ENCODE measurements around the gene MGA. TPM values are rescaled to one million over a fixed set of nuclear protein-coding genes. Genes with fewer than 3 reads are reported as not detected.

MGA gene
- total RNA-seq, 4 donors from 2014 or later, result 29.7 to 53.8 (median 31.7) TPM

GRCh38 chr15:41655716-41656115, 4.5 kb upstream of the MGA start:
- no peak for DNase-seq (ENCODE audit: low spot score in 2 of 2)
- TF ChIP-seq POLR2A (IDR thresholded peaks at IDR 0.05) (no peak), EP300 (IDR thresholded peaks at IDR 0.05) (no peak), CTCF (IDR thresholded peaks at IDR 0.05) (no peak)
- Histone ChIP-seq H3K36me3 (no peaks in the 10 kb centered on the region), H3K9me3 (no peaks in the 10 kb centered on the region), H3K27ac (no peak overlapping the region), H3K4me1 (peaks cover 0 to 12% (median 7%) of the 10 kb centered on the region in 4 donors), H3K4me3 (no peak overlapping the region), H3K27me3 (no peaks in the 10 kb centered on the region)
- WGBS, 2 donors, result 91 to 93% methylated on average over 4 of the region's 4 CpGs

- no peak overlapping the region for H3K27ac ChIP-seq
- no peaks in the 10 kb centered on the region for H3K36me3 ChIP-seq
- no peaks in the 10 kb centered on the region for H3K27me3 ChIP-seq
- 67 to 85% methylated on average over 2 of the region's 2 CpGs for WGBS, 2 donors
- H3K4me1 ChIP-seq, result peaks cover 0 to 17% (median 11%) of the 10 kb centered on the region in 4 donors
- no peak overlapping the region for H3K4me3 ChIP-seq
- H3K9me3 ChIP-seq, result no peaks in the 10 kb centered on the region
- TF ChIP-seq CTCF (IDR thresholded peaks at IDR 0.05), result no peak
- TF ChIP-seq POLR2A (IDR thresholded peaks at IDR 0.05), result no peak
- no peak for TF ChIP-seq EP300 (IDR thresholded peaks at IDR 0.05)
- DNase-seq (ENCODE audit: low spot score in 2 of 2), result no peak
These were observed 4.0 kb upstream of the MGA start for GRCh38 chr15:41656188-41656587.

- 64 to 65% methylated on average over 1 of the region's 1 CpG for WGBS, 2 donors
- Histone ChIP-seq H3K4me1 (peaks cover 0 to 37% (median 18%) of the 10 kb centered on the region in 4 donors), H3K27me3 (no peaks in the 10 kb centered on the region), H3K36me3 (no peaks in the 10 kb centered on the region), H3K9me3 (no peaks in the 10 kb centered on the region), H3K4me3 (no peak overlapping the region), H3K27ac (no peak overlapping the region)
- TF ChIP-seq EP300 (IDR thresholded peaks at IDR 0.05), result no peak
- TF ChIP-seq CTCF (IDR thresholded peaks at IDR 0.05), result no peak
- no peak for TF ChIP-seq POLR2A (IDR thresholded peaks at IDR 0.05)
- no peak for DNase-seq (ENCODE audit: low spot score in 2 of 2)
These were observed 1.5 kb upstream of the MGA start for GRCh38 chr15:41658689-41659088.

- Histone ChIP-seq H3K9me3 (no peaks in the 10 kb centered on the region), H3K27me3 (no peaks in the 10 kb centered on the region), H3K36me3 (no peaks in the 10 kb centered on the region), H3K27ac (no peak overlapping the region), H3K4me3 (no peak overlapping the region), H3K4me1 (peaks cover 0 to 37% (median 18%) of the 10 kb centered on the region in 4 donors)
- TF ChIP-seq POLR2A (IDR thresholded peaks at IDR 0.05) (no peak), CTCF (IDR thresholded peaks at IDR 0.05) (no peak), EP300 (IDR thresholded peaks at IDR 0.05) (no peak)
- 92 to 99% methylated on average over 2 of the region's 2 CpGs for WGBS, 2 donors
- DNase-seq (ENCODE audit: low spot score in 2 of 2), result no peak
These were observed 1.0 kb upstream of the MGA start for GRCh38 chr15:41659190-41659589.

GRCh38 chr15:41659855-41660234, 360 bp upstream of the MGA start:
- 6 to 7% methylated on average over 17 to 21 of the region's 21 CpGs for WGBS, 2 donors
- peaks cover 0 to 37% (median 18%) of the 10 kb centered on the region in 4 donors for H3K4me1 ChIP-seq

More at GRCh38 chr15:41659855-41660234, 360 bp upstream of the MGA start:
- Histone ChIP-seq H3K4me3 (peak overlapping the region; percentile 39 to 67 (median 60)), H3K9me3 (no peaks in the 10 kb centered on the region), H3K27me3 (no peaks in the 10 kb centered on the region), H3K27ac (peak overlapping the region; percentile 6 to 89 (median 86)), H3K36me3 (no peaks in the 10 kb centered on the region)
- TF ChIP-seq CTCF (IDR thresholded peaks at IDR 0.05), result no peak
- no peak for DNase-seq (ENCODE audit: low spot score in 2 of 2)

Data from tibial nerve (tissue), 4 donors.